Nephron (organoid): ENCODE data around the gene LAMA4.

Experiments used
- H3K27ac Mint-ChIP-seq, 3 experiments: 2 replicates each; pipeline ENCODE4 v1.8.0; 2020; ENCODE audit warnings: mixed read lengths in 3 of 3, mild to moderate bottlenecking in 2 of 3, moderate library complexity in 1 of 3
- H3K27me3 Mint-ChIP-seq: 2 replicates; pipeline ENCODE4 v1.8.0; 2021; ENCODE audit warnings: low read depth, mild to moderate bottlenecking, moderate library complexity, mixed read lengths
- H3K36me3 Mint-ChIP-seq: 2 replicates; pipeline ENCODE4 v1.8.0; 2020; ENCODE audit warnings: low read depth, mixed read lengths
- H3K4me1 Mint-ChIP-seq: 2 replicates; pipeline ENCODE4 v1.8.0; 2020; ENCODE audit warnings: mixed read lengths
- H3K4me3 Mint-ChIP-seq, 3 experiments: 2 replicates each; pipeline ENCODE4 v1.8.0; 2020; ENCODE audit warnings: mild to moderate bottlenecking in 3 of 3, mixed read lengths in 3 of 3, moderate library complexity in 2 of 3
- H3K9me3 Mint-ChIP-seq: 2 replicates; pipeline ENCODE4 v1.8.0; 2020; ENCODE audit warnings: mixed read lengths
- TF ChIP-seq, protein P1 (sequence below), 3 experiments: fragments of 200-600 bp; sonication (generic); IDR thresholded peaks; one replicate each; pipeline ENCODE4 v1.5.0; 2021; ENCODE audit warnings: antibody characterized with exemption in 3 of 3; ENCODE audit not compliant: unreplicated experiment in 3 of 3

The LAMA4 gene

DNA sequence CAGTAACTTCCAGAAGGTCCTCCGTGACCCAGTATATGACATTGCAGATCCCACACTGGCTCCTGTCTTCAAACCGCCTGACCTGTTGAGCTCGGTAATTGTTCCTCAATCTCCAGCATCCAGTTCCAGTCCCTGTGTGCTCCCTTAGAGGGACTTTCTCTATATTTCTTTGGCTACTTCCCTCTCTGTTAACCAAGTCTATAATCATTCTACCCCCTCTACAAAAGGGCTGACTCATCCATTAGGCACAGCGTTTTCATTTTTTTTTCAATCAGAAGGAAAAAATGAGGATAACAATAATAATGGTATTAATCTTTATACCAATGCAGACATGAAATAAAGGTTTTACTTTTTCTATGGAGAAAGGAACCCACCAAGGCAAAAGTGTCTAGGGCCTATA lies 97.7 kb downstream of the LAMA4 start:
- Mint-ChIP-seq H3K4me3 (no peak overlapping the region), H3K36me3 (peaks cover 43% of the 10 kb centered on the region), H3K27ac (peak overlapping the region in 2 of 3 experiments; percentile 54 to 59), H3K4me1 (peaks cover 8% of the 10 kb centered on the region), H3K9me3 (no peaks in the 10 kb centered on the region), H3K27me3 (no peaks in the 10 kb centered on the region)
- TF ChIP-seq, protein P1, sequence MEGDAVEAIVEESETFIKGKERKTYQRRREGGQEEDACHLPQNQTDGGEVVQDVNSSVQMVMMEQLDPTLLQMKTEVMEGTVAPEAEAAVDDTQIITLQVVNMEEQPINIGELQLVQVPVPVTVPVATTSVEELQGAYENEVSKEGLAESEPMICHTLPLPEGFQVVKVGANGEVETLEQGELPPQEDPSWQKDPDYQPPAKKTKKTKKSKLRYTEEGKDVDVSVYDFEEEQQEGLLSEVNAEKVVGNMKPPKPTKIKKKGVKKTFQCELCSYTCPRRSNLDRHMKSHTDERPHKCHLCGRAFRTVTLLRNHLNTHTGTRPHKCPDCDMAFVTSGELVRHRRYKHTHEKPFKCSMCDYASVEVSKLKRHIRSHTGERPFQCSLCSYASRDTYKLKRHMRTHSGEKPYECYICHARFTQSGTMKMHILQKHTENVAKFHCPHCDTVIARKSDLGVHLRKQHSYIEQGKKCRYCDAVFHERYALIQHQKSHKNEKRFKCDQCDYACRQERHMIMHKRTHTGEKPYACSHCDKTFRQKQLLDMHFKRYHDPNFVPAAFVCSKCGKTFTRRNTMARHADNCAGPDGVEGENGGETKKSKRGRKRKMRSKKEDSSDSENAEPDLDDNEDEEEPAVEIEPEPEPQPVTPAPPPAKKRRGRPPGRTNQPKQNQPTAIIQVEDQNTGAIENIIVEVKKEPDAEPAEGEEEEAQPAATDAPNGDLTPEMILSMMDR (IDR thresholded peaks at IDR 0.05; ENCODE audit: unreplicated experiment in 3 of 3), result no peak

DNA sequence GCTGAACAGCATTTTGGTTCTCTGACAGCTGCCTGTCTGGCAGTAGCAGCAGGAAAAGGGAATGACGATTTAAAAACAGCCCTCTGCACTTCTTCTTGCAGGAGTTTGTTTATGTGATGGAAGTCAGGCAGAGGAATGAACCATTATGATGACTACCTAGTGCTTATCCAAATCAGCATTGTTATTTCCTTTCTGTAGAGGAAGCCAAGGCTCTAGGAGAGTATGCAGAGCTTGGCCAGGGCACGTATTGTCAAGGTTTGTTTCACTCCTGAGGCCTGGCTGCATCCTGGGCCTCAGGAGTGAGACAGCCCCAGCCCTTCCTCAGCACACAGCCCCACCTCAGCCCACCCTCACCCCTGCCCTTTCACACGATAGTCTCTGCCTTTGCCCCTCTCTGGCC lies 98.5 kb downstream of the LAMA4 start:
- Mint-ChIP-seq H3K36me3 (peaks cover 36% of the 10 kb centered on the region), H3K9me3 (no peaks in the 10 kb centered on the region), H3K4me1 (peaks cover 8% of the 10 kb centered on the region), H3K27ac (peak overlapping the region; percentile 59 to 89 (median 85)), H3K4me3 (no peak overlapping the region), H3K27me3 (no peaks in the 10 kb centered on the region)
- TF ChIP-seq, protein P1 (IDR thresholded peaks at IDR 0.05; ENCODE audit: unreplicated experiment in 3 of 3), result no peak

DNA sequence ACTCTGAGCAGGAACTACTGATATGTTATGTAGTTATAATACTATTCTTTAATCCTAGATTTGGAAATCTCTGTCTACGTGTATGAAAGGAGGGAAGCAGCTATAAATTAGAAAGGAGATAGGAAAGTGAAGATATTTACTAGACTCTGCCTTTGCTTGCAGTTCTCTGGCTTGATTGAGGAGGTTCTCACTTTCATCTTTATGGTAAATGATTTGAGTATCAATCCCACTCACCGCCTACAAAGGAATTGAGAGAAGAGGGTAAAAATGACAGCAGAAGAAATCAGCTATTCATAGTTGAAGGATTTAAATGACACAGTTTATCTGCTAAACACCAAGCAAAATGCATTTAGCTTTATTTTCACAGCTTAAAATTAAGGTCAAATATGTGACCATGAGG lies 99.7 kb downstream of the LAMA4 start:
- H3K9me3 Mint-ChIP-seq, result no peaks in the 10 kb centered on the region
- peaks cover 4% of the 10 kb centered on the region for H3K4me1 Mint-ChIP-seq
- no peak overlapping the region for H3K27ac Mint-ChIP-seq
- H3K4me3 Mint-ChIP-seq, result no peak overlapping the region
- peaks cover 30% of the 10 kb centered on the region for H3K36me3 Mint-ChIP-seq
- no peaks in the 10 kb centered on the region for H3K27me3 Mint-ChIP-seq
- TF ChIP-seq, protein P1 (IDR thresholded peaks at IDR 0.05; ENCODE audit: unreplicated experiment in 3 of 3), result no peak

DNA sequence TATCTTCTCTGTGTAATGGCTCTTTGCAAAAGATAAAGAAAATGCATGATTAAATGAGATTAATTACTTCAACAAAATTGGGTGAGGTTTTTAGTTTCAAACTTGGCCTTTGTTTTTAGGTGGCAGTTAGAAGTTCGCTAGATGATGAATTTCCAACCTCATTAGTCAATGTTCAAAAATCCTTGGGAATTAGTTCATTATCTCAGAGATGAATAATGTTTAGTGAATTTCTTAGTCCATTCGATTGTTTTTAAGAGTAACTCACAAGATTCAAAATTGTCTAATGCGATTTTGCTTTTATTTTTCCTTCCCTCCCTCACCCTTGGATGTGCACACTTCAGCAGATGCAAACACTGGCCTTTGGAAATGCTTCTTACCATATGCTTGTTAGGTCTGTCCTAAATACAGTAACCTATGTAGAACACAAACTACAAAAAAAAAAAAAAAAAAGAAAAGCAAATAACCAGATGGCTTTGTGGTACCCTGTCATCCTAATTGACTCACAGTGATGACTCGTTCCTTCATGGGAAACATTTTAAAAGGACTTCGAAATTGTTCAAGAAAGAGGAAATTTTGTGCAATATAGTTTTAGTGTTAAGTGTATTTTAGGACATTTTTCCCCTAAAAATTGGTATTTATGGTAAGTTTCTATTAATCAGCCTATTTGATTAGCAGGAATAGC lies 100.3 kb downstream of the LAMA4 start:
- Mint-ChIP-seq H3K4me1 (peaks cover 4% of the 10 kb centered on the region), H3K36me3 (peaks cover 31% of the 10 kb centered on the region), H3K9me3 (no peaks in the 10 kb centered on the region), H3K27me3 (no peaks in the 10 kb centered on the region), H3K4me3 (no peak overlapping the region), H3K27ac (no peak overlapping the region)
- TF ChIP-seq, protein P1 (IDR thresholded peaks at IDR 0.05; ENCODE audit: unreplicated experiment in 3 of 3), result no peak

DNA sequence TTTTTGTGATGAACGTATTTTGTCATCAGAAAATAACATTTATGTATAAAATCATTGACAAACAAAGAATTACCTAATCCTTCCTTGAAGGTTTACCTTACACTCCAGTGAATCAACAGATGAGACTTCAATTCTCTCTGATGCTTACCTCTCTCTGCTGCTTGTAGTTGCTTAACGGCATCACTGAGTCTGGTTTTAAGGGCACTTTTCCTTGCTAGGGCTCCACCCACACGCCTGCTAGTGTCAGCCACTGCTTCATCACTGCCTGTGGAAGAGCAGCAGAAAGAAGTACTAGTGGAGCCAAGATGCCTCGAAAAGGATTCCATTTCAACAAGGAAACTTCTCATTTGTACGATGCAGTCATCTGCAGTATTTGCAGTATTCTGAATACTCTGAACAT lies 104.0 kb downstream of the LAMA4 start:
- peaks cover 4% of the 10 kb centered on the region for H3K4me1 Mint-ChIP-seq
- H3K36me3 Mint-ChIP-seq, result peaks cover 31% of the 10 kb centered on the region
- H3K4me3 Mint-ChIP-seq, result no peak overlapping the region
- peak overlapping the region in 2 of 3 experiments; percentile 27 to 61 for H3K27ac Mint-ChIP-seq
- TF ChIP-seq, protein P1 (IDR thresholded peaks at IDR 0.05; ENCODE audit: unreplicated experiment in 3 of 3), result no peak
- no peaks in the 10 kb centered on the region for H3K27me3 Mint-ChIP-seq
- H3K9me3 Mint-ChIP-seq, result no peaks in the 10 kb centered on the region

DNA sequence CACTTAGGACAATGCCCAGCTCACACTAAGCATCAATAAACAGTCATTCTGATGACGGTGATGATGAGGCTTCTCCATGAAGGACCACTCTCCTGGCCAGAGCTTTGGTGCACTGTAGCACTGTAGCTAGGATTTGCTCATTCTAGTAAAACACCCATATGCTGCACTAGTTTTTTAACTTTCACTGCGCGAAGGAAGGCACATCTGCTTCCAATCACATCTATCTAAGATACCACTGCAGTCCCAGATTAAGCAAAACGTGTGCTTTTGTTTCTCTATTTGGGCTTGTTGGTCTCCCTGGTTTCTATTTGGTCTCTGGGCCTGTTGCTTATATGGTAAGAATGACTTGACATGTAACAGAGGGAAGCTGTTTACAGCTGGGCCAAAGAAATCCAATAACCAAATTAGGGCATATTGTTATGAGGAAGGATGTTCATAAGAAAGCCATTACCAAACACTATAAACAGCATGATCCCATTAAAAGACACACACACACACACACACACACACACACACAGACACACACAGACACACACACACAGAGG lies 104.6 kb downstream of the LAMA4 start:
- no peaks in the 10 kb centered on the region for H3K27me3 Mint-ChIP-seq
- TF ChIP-seq, protein P1 (IDR thresholded peaks at IDR 0.05; ENCODE audit: unreplicated experiment in 3 of 3), result no peak
- H3K4me3 Mint-ChIP-seq, result no peak overlapping the region
- H3K9me3 Mint-ChIP-seq, result no peaks in the 10 kb centered on the region
- H3K36me3 Mint-ChIP-seq, result peaks cover 35% of the 10 kb centered on the region
- peak overlapping the region in 2 of 3 experiments; percentile 27 to 41 for H3K27ac Mint-ChIP-seq
- H3K4me1 Mint-ChIP-seq, result peaks cover 4% of the 10 kb centered on the region
